Adrenal gland (tissue), 19 donors: ENCODE measurements around the gene OR10G8. TPM values are rescaled to one million over a fixed set of nuclear protein-coding genes. Genes with fewer than 3 reads are reported as not detected.

Source experiments
- DNase-seq, 7 donors: peaks; one replicate each; pipeline ENCODE4 v3.0.0-alpha.2; 2019 to 2020
- H3K27ac ChIP-seq, 5 donors: fragments of 200-600 bp; sonication (generic) in 4 of 5; 1 replicate in 3 of 5; 2 replicates in 2 of 5; pipeline versions ENCODE4 v1.5.1 to v1.8.0; 2016 to 2020; ENCODE audit warnings: mild to moderate bottlenecking in 1 of 5
- H3K27me3 ChIP-seq: fragments of 200-600 bp; 2 replicates; pipeline ENCODE4 v1.8.0; 2021
- H3K36me3 ChIP-seq, 2 donors: fragments of 200-600 bp; replicated peaks in 1 of 2; 1 replicate in 1 of 2; 2 replicates in 1 of 2; pipeline versions ENCODE4 v1.5.1 to v1.8.0; 2018 to 2022
- H3K4me1 ChIP-seq, 2 donors: fragments of 200-600 bp; replicated peaks in 1 of 2; 1 replicate in 1 of 2; 2 replicates in 1 of 2; pipeline versions ENCODE4 v1.5.1 to v1.8.0; 2018 to 2021
- H3K4me3 ChIP-seq, 4 donors: fragments of 200-600 bp; sonication (generic) in 3 of 4; one replicate each; pipeline ENCODE4 v1.5.1; 2016 to 2018
- H3K9me3 ChIP-seq, 3 donors: fragments of 200-600 bp; sonication (generic) in 1 of 3; replicated peaks in 1 of 3; 1 replicate in 2 of 3; 2 replicates in 1 of 3; pipeline versions ENCODE4 v1.5.1 to v1.8.0; 2016 to 2021
- CTCF ChIP-seq, 6 experiments: fragments of 450-650 bp in 4 of 6; fragments of 200-600 bp in 2 of 6; sonication (generic) in 1 of 6; IDR thresholded peaks; 1 replicate in 5 of 6; 2 replicates in 1 of 6; pipeline versions ENCODE4 v1.5.1 to v1.8.0; 2016 to 2021; ENCODE audit warnings: antibody characterized with exemption in 6 of 6, mild to moderate bottlenecking in 2 of 6, moderate library complexity in 1 of 6
- POLR2A ChIP-seq, 2 donors: fragments of 450-650 bp; IDR thresholded peaks; one replicate each; pipeline ENCODE4 v1.6.1; 2017; ENCODE audit warnings: antibody characterized with exemption in 2 of 2, mild to moderate bottlenecking in 2 of 2, moderate library complexity in 1 of 2
- WGBS, 4 donors: extraction: QIAGEN DNeasy Blood & Tissue Kit in 2 of 4; methylation state at CpG; one replicate each; pipeline versions ENCODE4 v1.1.5 to v1.1.7; 2013 to 2017; 5-methylcytosine and 5-hydroxymethylcytosine counted together
- intact Hi-C, 2 donors: fragments of 100-400 bp; cut with DNase I; formaldehyde crosslinking; loops; one replicate each; pipeline versions ENCODE4 v1.14.1 to v1.15.0; 2022 to 2023
- long read RNA-seq, 10 donors: library from polyadenylated mRNA in 3 of 10; unstranded in 2 of 10; stranded (forward) in 1 of 10; transcript quantifications; one replicate each; pipeline ENCODE4 v2.0.0 and lab custom pipeline, GENCODE V29; 2021 to 2026
- polyA plus RNA-seq, 3 donors: library from polyadenylated mRNA; stranded (reverse); fragments of 200-250 nt in 2 of 3; fragments of 350-450 nt in 1 of 3; fragmentation: Illumina TruSeq in 1 of 3; extraction: RNeasy Lipid Tissue Mini Kit (QIAGEN cat#74804) in 1 of 3; gene quantifications; one replicate each; pipeline ENCODE4 v1.2.3, GENCODE V29; 2013 to 2014
- total RNA-seq, 9 donors: library from RNA; depleted of rRNA in 4 of 9; stranded (reverse); fragments of >200 nt in 4 of 9; fragments of 120-200 nt in 1 of 9; fragmentation: NEBNext Ultra II Directional in 1 of 9; extraction: Animal tissue kit (Norgen Biotek cat#: 25700) in 1 of 9; gene quantifications; one replicate each; pipeline versions ENCODE4 v1.1.0 to v1.2.4, GENCODE V29; 2013 to 2023
- donor health status: healthy with polysubstance abuse.
- donor health status: Bipolar disorder and iron deficiency.
- donor health status: DM: yes; HTN: yes; CAD: no.
- donor health status: DM: no; HTN: no; CAD: no.
- donor health status: DM: no; HTN: no; CAD: no.
- donor health status: DM: yes; HTN: yes; CAD: no.

OR10G8 gene
- not detected for total RNA-seq
- polyA plus RNA-seq = not detected
- long read RNA-seq, donor 1 = 0 reads
- long read RNA-seq, donor 2 = 0 reads
- long read RNA-seq, donor 3 = 0 reads
- long read RNA-seq, donor 4 = 0 reads
- long read RNA-seq, donor 5 = 0 reads
- long read RNA-seq, donor 6 = 0 reads
- long read RNA-seq, donor 7 = 0 reads
- long read RNA-seq, donor 8 = 0 reads
- long read RNA-seq, donor 9 = 0 reads
- long read RNA-seq, donor 10 = 0 reads

- TF ChIP-seq CTCF (IDR thresholded peaks at IDR 0.05) = no peak
- no peak for DNase-seq
- Histone ChIP-seq H3K4me3 (no peak within 1 kb of the TSS), H3K27ac (no peak within 1 kb of the TSS), H3K36me3 (no peaks in the 10 kb centered on the region), H3K27me3 (no peaks in the 10 kb centered on the region), H3K4me1 (no peaks in the 10 kb centered on the region), H3K9me3 (no peaks in the 10 kb centered on the region)
- 36 to 59% (median 51%) methylated on average over 2 of the region's 2 CpGs for WGBS, 4 donors
- intact Hi-C loops = no loop called here
Observed at GRCh38 chr11:124026498-124026897, at the start of gene OR10G8. Gene OR10G8, plus strand, starts transcription at chr11:124026798. Its CDS starts 2,825 bp downstream, at chr11:124029623.

- Histone ChIP-seq H3K27ac (no peak within 1 kb of the TSS), H3K27me3 (no peaks in the 10 kb centered on the region), H3K36me3 (no peaks in the 10 kb centered on the region), H3K4me1 (no peaks in the 10 kb centered on the region), H3K9me3 (peaks cover 0 to 7% (median 0%) of the 10 kb centered on the region in 3 donors), H3K4me3 (no peak within 1 kb of the TSS)
- intact Hi-C loops = no loop called here
- DNase-seq = no peak
- TF ChIP-seq POLR2A (IDR thresholded peaks at IDR 0.05) (no peak), CTCF (IDR thresholded peaks at IDR 0.05) (no peak)
Observed at GRCh38 chr11:123977731-123978347, 48.8 kb upstream of the OR10G8 start, which contains the start of gene OR10S1. Gene OR10S1, minus strand, starts transcription at chr11:123977781. Its CDS starts 117 bp downstream, at chr11:123977664.

- Histone ChIP-seq H3K9me3 (peaks cover 0 to 7% (median 0%) of the 10 kb centered on the region in 3 donors), H3K4me1 (no peaks in the 10 kb centered on the region), H3K4me3 (no peak overlapping the region), H3K36me3 (no peaks in the 10 kb centered on the region), H3K27me3 (no peaks in the 10 kb centered on the region), H3K27ac (no peak overlapping the region)
- TF ChIP-seq POLR2A (IDR thresholded peaks at IDR 0.05) (no peak), CTCF (IDR thresholded peaks at IDR 0.05) (no peak)
- intact Hi-C loops = no loop called here
- no peak for DNase-seq
- WGBS, 4 donors = 76 to 86% (median 79%) methylated on average over 5 of the region's 5 CpGs; no CpG with 5 or more reads in 1 of the 4 donors
Observed at GRCh38 chr11:123979311-123979710, 47.3 kb upstream of the OR10G8 start.

GRCh38 chr11:123995119-123995518 lies 31.5 kb upstream of the OR10G8 start, which contains the start of gene OR10G6:
Gene OR10G6, minus strand, starts transcription at chr11:123995161. Its CDS starts 0 bp downstream, at chr11:123995161.
- intact Hi-C loops = no loop called here
- TF ChIP-seq POLR2A (IDR thresholded peaks at IDR 0.05) (no peak), CTCF (IDR thresholded peaks at IDR 0.05) (no peak)
- no peak for DNase-seq
- Histone ChIP-seq H3K4me1 (no peaks in the 10 kb centered on the region), H3K36me3 (no peaks in the 10 kb centered on the region), H3K27ac (no peak within 1 kb of the TSS), H3K27me3 (no peaks in the 10 kb centered on the region), H3K9me3 (no peaks in the 10 kb centered on the region), H3K4me3 (no peak within 1 kb of the TSS)
- 45 to 69% (median 58%) methylated on average over 1 of the region's 1 CpG for WGBS, 4 donors
